HG03139 (cell line): ENCODE measurements around the gene CFC1B.
"Not testable (repeated sequence)": the region's sequence is repeated elsewhere in the genome, so short reads cannot be mapped to it uniquely, and the experiment has no call there.

Source experiments
- ATAC-seq: cut with Tn5 transposase; IDR thresholded peaks from one replicate; pipeline ENCODE4 v1.9.1; 2021; ENCODE audit not compliant: unreplicated experiment

CFC1B gene

DNA sequence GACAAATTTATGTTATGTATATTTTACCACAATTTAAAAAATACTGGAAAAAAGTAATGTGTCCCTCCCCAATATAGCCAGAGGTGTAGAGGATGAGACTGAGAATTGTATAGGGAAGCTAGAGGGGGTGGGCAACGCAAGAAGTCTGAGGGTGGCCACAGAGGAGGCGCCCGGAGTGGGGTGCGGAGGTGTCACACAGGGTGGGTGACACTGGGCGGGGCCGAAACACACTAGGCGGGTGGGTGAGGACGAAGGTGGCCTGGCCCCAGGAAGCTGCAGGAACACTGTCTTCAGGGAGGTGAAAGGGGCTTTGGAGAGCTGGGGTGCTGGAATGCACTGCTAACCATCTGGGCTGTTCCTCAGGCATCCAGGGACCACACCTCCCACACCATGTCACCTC is 35.4 kb downstream of the CFC1B start:
- ATAC-seq: not testable (repeated sequence)

DNA sequence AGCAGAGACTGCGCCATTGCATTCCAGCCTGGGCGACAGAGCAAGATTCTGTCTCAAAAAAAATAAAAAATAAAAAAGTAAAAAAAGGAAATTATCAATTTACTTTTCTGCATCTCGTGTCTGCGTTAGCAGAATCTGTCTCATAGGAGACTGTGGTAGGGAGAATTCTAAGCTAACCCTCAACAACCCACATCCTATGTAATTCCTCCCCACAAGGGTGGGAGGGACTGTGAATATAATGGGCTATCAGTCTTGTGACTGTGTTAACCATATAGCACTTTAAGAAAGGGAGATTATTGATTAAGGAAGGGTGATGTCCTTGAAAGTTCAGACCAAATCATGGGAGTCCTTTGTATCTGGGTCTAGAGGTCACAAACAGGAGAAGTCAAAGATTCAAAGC is 45.1 kb downstream of the CFC1B start:
- not testable (repeated sequence) for ATAC-seq

GRCh38 chr2:130571929-130572328 is 50.9 kb downstream of the CFC1B start:
- ATAC-seq: not testable (repeated sequence)

DNA sequence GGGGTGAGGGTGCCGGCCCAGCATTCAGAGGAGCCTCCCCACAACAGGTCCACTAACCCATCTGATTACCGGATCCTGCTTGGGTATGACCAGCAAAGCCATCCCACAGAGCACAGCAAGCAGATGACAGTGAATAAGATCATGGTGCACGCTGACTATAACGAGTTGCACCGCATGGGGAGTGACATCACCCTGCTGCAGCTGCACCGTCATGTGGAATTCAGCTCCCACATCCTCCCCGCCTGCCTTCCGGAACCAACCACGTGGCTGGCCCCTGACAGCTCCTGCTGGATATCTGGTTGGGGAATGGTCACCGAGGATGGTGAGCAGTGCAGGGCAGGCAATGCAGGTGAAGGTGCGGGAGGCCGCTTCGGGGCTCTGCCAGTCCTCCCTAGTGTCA is 53.2 kb downstream of the CFC1B start:
- ATAC-seq: not testable (repeated sequence)

DNA sequence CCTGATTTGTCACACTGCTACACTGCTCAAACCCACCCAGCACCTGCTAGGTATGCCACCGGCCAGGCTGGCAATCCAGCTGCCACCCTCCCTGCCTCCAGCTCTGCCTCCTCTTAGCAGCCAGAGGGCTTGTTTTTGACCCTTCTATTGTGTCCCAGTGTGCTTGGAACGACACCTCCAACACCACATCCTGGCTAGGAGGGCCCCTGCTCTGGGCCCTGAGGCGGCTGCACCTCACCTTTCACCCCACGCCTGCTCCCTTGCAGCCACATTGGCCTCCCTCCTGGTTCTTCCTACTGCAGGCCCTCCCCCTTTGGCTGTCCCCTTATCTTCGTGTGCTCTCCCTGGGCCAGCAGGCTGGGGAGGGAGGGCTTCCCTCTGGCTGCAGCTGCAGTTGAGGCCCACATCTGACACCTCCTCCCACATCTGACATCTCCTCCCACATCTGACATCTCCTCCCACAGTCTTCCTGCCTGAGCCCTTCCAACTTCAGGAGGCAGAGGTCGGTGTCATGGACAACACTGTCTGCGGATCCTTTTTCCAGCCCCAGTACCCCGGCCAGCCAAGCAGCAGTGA is 55.3 kb downstream of the CFC1B start:
- not testable (repeated sequence) for ATAC-seq

- not testable (repeated sequence) for ATAC-seq
Observed at GRCh38 chr2:130577559-130577958, 56.5 kb downstream of the CFC1B start.
